ENCODE results near the gene MYRIP.
"Not testable (repeated sequence)": the region's sequence is repeated elsewhere in the genome, so short reads cannot be mapped to it uniquely, and the experiment has no call there.

Gene MYRIP

DNA sequence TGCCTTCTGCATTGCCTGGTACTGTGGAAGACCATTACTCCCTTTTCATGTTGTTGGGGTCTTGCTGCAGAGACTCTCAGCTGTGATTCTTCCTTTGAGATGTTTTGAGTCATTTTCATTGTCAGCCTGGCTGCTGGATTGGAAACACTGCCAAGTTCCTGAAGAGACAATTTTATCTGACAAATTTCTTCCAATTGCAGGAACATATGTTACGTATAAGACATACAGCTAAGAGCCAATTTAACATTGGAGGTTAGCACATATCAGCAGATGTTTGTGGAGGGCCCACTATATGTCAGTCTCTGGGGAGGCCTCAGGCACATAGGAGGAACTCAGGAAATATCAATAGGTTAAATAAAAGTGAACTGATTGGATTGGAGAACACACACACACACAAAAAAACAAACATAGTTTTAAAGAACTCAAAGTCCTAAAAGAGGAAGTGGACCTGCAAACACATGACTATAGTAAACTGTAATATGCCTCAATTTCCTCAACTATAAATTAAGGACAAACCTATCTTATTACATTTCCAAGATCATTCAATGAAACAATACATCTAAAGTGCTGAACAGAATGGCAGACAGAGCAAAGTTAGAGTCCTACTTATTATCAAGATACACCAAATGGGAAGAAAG lies 172.3 kb downstream of the MYRIP start:
- H3K4me3 ChIP-seq (ENCODE audit: low read length), result no peak overlapping the region
- TF ChIP-seq ZNF274 (IDR thresholded peaks at IDR 0.05; ENCODE audit: low read depth, low read length), result no peak

DNA sequence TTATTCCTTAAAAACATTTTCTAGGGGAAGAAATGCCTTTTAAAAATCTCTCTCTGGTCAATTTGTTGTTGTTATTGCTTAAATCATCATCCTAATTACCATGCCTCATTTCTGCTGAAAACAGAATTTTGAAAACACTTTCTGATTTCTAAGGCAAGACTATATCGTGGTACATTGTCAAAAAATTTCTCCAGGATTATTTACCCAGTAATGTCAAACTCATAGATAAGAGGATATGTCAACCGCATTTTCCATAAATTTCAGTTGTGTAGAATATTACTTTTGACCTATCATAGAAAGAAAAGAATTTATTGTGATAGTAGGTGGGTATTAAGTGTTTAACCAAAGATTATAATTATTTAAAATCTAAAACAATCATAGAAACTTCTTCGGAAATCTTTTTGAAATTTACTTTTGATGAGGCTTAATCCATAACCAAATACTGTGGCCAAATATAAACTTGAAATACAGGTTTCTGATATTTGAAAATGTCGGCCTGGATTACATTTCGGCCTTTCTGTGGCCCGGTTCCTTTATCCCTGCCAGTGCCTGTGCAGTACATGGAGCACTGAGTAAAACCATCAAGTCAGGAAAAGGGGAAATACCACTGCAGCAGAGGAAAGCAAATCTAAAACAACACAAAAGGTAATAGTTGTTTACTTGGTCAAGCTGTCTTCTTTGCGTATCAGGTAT lies 173.4 kb downstream of the MYRIP start:
- TF ChIP-seq ZNF274 (IDR thresholded peaks at IDR 0.05; ENCODE audit: low read depth, low read length), result no peak
- H3K4me3 ChIP-seq (ENCODE audit: low read length), result no peak overlapping the region

DNA sequence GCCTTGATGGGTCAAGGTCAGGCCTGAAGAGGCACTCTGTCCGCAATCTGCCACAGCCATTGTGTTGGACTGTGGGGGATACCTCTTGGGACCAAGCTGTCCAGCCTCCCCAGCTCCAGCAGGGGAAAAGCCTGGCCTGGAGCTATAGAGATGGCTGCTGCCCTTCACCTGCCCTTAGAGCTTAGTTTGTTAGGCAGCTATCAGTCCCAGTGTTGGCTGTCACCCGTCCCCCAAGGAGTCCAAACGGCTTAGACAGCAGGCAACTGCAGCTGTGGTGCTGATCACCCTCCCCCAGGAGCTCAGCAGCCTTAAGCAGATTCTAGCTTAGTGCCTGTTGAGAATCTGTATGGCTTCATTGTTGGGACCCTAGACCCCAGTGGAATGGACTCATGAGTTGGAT lies 180.3 kb downstream of the MYRIP start:
- TF ChIP-seq ZNF274 (IDR thresholded peaks at IDR 0.05; ENCODE audit: low read depth, low read length), result no peak
- H3K4me3 ChIP-seq (ENCODE audit: low read length), result no peak overlapping the region

DNA sequence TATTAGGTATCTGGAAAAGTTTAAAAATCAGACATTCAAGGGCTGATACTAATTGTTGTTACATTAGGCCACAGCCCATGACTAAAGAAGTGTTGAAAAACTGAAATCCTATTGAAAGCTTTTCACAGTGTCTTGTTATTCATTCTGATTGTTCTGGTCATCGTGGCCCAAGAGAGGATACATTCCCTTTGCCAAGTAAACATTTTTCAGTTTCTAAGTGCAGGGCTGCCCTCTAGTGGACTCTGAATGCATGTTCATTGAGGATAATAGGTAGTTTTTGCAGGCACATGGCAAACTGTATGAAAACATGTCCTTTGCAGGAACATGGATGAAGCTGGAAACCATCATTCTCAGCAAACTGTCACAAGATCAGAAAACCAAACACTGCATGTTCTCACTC lies 181.1 kb downstream of the MYRIP start:
- no peak for TF ChIP-seq ZNF274 (IDR thresholded peaks at IDR 0.05; ENCODE audit: low read depth, low read length)

DNA sequence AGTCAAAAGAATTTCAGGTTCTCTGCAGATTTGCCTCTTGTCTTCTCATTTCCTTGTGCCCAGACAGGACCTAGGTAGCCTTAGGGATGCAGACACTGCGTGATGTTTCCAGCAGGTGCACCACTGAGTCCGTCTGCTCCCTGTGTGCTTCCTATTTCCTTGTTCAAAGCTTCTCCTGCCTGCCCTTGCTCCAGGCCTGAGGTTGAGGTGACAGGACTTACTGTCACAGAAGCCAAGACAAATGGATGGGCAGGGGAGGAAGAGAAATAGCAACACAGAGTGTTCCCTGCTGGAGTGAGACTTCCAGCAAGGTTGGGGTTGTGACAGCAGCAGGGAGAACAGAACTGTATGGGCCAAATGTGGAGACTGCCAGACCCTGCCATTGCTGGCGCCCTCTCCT lies 199.4 kb downstream of the MYRIP start:
- H3K4me3 ChIP-seq (ENCODE audit: low read length), result no peak overlapping the region
- no peak for TF ChIP-seq ZNF274 (IDR thresholded peaks at IDR 0.05; ENCODE audit: low read depth, low read length)

More for the DNA sequence above, 181.1 kb downstream of the MYRIP start:
- no peak overlapping the region for H3K4me3 ChIP-seq (ENCODE audit: low read length)

DNA sequence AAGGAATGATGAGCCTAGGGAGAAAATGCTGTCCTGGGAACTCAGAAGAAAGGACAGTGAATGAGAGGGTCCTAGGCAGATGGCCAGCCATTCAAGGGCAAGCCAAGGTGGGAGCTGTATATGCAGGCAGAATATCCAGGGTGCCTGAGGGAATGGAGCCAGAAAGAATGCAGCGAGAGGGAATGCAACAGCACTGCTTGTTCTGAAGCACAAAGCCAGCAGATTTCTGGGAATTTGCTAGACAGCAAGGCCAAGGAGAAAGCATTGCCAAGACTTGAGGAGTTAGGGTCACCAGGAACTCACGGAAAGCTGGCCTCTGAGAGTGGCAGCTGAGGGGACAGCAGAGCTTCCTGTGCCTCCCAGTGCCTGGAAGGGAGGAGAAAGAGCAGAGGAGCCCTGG lies 200.6 kb downstream of the MYRIP start:
- H3K4me3 ChIP-seq (ENCODE audit: low read length), result no peak overlapping the region
- no peak for TF ChIP-seq ZNF274 (IDR thresholded peaks at IDR 0.05; ENCODE audit: low read depth, low read length)

DNA sequence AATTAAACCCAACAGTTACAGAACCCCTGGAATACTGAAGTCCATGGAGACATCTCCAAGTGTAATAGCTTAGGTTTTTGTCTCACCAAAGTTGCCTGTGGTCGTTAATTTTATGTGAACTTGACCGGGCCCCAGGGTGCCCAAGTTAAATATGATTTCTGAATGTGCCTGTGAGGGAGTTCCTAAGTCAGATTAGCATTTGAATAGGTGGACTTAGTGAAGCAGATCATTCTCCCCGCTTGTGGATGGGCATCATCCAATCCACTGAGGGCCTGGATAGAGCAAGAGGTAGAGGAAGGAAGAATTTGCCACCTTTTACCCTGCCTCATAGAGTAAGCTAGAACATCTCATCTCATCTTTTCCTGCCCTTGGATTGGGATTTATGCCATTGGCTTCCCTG lies 203.0 kb downstream of the MYRIP start:
- no peak for TF ChIP-seq ZNF274 (IDR thresholded peaks at IDR 0.05; ENCODE audit: low read depth, low read length)
- no peak overlapping the region for H3K4me3 ChIP-seq (ENCODE audit: low read length)

DNA sequence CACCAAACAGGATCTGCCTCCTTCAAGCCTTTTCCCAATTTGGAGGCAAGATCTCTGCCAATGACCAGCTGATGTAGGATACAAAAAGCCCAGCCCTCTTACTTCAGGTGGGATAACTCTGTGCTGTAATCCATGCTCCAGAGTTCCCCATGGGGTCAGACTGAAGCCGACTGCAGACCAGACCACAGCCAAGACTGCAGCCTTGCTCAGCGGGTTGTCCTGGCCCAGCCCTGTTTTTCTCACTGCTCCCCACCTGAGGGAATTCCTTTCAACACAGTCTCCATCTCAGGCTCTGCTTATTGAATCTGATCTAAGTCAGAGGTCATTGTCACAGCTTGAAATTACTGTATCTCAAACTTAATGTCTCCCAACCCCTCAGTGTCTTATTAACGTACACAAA lies 207.0 kb downstream of the MYRIP start:
- TF ChIP-seq ZNF274 (IDR thresholded peaks at IDR 0.05; ENCODE audit: low read depth, low read length), result no peak
- no peak overlapping the region for H3K4me3 ChIP-seq (ENCODE audit: low read length)

DNA sequence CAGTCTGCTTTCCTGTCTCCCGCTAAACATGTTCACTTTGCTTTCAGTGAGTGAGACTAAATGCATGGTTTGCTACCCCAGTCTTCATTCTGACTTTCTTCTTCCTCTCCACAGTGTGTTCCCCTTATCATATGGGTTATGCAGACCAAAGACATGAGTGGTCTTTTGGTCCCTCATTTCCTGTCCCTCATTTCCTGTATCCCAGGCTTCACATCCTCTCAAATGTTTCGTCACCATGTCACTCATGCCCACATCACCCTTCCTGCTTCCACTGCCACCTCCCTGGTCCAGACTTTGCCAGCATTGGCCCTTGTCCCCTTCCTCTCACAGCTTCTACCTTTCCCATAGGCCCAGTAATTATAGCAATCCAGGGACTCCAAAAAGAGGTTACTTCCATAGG lies 209.0 kb downstream of the MYRIP start:
- H3K4me3 ChIP-seq (ENCODE audit: low read length), result no peak overlapping the region
- no peak for TF ChIP-seq ZNF274 (IDR thresholded peaks at IDR 0.05; ENCODE audit: low read depth, low read length)

DNA sequence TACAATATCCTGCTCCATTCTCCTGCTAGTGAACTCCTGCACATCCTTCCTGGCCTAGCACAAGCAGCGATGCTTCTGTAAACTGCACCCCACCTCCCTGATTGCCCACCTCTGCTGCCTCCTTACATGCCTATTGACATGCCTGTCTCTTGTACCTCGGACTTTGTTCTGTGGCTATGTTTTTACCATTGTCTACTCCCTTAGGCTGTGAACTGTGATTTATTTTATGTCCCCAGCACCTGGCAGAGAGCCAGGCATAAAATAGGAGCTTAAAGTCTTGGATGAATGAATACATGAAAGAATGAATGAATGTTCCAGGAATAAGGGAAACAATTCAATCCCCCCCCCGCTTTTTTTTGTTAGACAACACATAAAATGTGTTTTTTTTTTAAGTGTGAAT lies 210.0 kb downstream of the MYRIP start:
- TF ChIP-seq ZNF274 (IDR thresholded peaks at IDR 0.05; ENCODE audit: low read depth, low read length), result no peak
- H3K4me3 ChIP-seq (ENCODE audit: low read length), result no peak overlapping the region

DNA sequence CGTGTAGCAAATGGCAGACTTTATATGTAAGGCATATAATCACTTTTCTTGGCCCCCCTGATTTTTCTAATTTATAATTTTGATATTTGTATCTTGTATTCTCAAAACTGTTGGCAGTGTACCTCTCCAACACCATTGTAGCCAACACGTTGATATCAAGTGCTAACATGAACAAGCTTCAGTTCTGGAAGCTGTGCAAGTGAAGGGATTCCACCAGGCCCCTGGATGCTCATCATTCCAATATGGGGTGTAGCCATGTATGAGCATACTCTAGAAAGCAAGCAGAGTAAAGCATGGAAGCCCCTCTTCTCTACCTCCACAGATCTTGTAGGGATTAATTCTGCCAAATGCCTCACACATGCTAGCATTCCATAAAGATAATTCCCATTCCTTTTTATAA lies 211.3 kb downstream of the MYRIP start:
- no peak overlapping the region for H3K4me3 ChIP-seq (ENCODE audit: low read length)
- TF ChIP-seq ZNF274 (IDR thresholded peaks at IDR 0.05; ENCODE audit: low read depth, low read length), result no peak

DNA sequence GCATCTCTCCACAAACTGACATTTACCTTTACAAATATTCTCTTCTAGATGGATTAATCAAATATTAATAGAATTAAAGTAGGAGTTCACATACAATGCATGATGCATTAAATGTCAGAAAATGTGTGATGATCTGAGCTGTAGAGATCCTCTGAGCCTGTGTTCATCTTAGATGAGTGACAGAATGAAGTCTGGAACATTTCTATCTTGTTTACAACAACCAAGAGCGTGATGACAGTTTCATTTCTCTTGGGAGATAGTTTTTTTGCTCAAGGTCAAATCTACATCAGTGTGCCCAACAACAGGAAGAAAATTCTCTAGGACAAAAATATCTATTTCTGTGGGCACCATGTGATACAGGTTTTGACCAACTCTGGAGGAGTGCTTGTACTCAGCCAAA lies 211.9 kb downstream of the MYRIP start:
- H3K4me3 ChIP-seq (ENCODE audit: low read length), result no peak overlapping the region
- TF ChIP-seq ZNF274 (IDR thresholded peaks at IDR 0.05; ENCODE audit: low read depth, low read length), result no peak

DNA sequence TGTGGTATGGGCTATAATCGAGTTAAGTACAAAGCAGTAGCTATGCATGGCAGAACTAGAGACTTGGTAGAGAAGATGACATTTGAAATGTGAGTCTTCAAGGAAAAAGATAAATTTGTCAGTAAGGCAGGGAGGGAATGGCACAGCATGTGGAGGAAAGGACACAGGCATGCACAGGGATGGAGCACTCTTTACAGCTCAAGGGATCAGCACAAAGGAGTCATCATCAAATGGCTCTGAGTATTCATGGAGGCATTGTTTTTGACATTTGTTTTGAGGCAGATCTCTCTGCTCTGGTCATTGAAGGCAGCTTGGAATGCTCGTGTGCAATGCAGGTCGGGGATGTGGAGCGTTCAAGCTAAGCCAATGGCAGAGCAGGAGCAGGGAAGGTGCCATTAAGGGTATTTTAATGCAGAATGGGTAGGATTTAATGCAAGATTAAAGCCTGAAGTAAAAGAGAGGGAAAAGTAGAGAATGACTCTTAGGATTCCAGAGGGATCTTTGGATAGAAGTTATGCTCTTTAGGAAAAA lies 213.0 kb downstream of the MYRIP start:
- no peak overlapping the region for H3K4me3 ChIP-seq (ENCODE audit: low read length)
- no peak for TF ChIP-seq ZNF274 (IDR thresholded peaks at IDR 0.05; ENCODE audit: low read depth, low read length)

DNA sequence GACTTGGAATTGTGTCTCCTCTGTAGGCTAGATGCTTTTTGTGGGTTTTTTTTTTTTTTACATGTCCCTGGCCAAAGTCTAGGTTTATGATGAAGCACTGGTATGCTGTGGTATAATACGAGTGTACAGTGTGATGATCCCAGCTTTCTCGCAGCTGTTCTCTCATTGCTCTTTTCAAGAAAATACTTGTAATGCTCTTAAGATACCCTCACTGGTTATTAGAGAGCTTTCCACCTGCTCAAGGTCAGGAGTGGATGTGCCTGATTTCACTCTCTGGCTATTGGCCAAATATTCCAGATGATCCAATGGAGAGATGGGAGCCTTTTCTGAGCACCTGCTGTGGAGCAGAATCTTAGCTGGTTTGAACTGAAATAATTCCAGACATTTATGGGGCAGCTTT lies 215.1 kb downstream of the MYRIP start:
- H3K4me3 ChIP-seq (ENCODE audit: low read length), result no peak overlapping the region
- TF ChIP-seq ZNF274 (IDR thresholded peaks at IDR 0.05; ENCODE audit: low read depth, low read length), result no peak

DNA sequence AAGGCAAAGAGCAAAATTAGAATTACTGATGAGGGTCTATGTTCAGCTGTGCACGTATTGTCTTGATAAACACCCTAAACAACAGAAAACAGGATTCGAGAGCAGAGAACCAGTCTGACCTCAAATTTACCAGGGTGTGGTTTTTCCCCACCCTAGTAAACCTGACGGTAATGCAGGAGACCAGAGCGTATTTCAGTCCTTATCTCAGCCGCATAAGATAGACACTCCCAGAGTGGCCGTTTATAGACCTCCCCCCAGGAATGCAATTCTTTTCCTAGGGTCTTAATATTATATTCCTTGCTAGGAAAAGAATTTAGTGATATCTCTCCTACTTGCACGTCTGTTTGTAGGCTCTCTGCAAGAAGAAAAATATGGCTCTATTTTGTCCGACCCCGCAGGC lies 216.5 kb downstream of the MYRIP start:
- H3K4me3 ChIP-seq (ENCODE audit: low read length), result not testable (repeated sequence)

DNA sequence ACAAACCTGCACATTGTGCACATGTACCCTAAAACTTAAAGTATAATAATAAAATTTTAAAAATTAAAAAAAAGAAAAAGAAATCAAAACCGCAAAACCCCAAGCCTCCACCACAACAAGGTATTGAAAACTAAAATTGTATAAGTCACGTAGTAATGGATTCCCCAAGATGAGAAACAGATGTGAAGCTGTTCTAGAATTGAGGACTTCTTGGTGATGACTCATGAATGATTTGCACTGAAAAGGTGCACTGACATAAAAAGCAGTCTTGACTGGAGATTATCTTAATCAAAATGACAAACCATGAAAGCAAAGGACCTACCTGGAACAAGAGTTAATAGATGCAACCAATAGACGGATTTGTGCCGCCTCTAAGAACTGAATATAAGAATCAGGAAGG lies 225.8 kb downstream of the MYRIP start:
- TF ChIP-seq ZNF274 (IDR thresholded peaks at IDR 0.05; ENCODE audit: low read depth, low read length), result no peak

More for the DNA sequence above, 225.8 kb downstream of the MYRIP start:
- no peak overlapping the region for H3K4me3 ChIP-seq (ENCODE audit: low read length)
